Measurements from ENCODE around the gene ATP5F1C. TPM values are rescaled to one million over a fixed set of nuclear protein-coding genes. Genes with fewer than 3 reads are reported as not detected.
"Not testable (repeated sequence)": the region's sequence is repeated elsewhere in the genome, so short reads cannot be mapped to it uniquely, and the experiment has no call there.

Gene ATP5F1C
- total and polyA plus RNA-seq, 10 donors: 158 to 275 (median 187) TPM

GRCh38 chr10:7810443-7810842, 22.5 kb downstream of the ATP5F1C start:
- Histone ChIP-seq H3K4me3 (no peak overlapping the region), H3K9me3 (no peaks in the 10 kb centered on the region), H3K4me1 (no peaks in the 10 kb centered on the region), H3K27me3 (replicated peaks in 1 of 7) (no peaks in the 10 kb centered on the region), H3K27ac (no peak overlapping the region), H3K36me3 (peaks cover 0 to 41% (median 28%) of the 10 kb centered on the region in 6 donors)
- no peak for DNase-seq
- 85 to 88% (median 87%) methylated on average over 7 of the region's 7 CpGs for WGBS, 5 donors
- intact Hi-C loops (cut with DNase I; ENCODE audit: low total_unique reads): no loop called here
- TF ChIP-seq POLR2AphosphoS5 (IDR thresholded peaks at IDR 0.05) (no peak), CTCF (IDR thresholded peaks at IDR 0.05 in 8 of 11, conservative IDR thresholded peaks at IDR 0.05 in 3 of 11) (no peak), POLR2A (IDR thresholded peaks at IDR 0.05) (no peak)

- WGBS, 5 donors: 89 to 95% (median 92%) methylated on average over 5 of the region's 5 CpGs
- H3K27ac ChIP-seq: no peak overlapping the region
- no peaks in the 10 kb centered on the region for H3K27me3 ChIP-seq (replicated peaks in 1 of 7)
- TF ChIP-seq CTCF (IDR thresholded peaks at IDR 0.05 in 8 of 11, conservative IDR thresholded peaks at IDR 0.05 in 3 of 11): no peak
- no peak for TF ChIP-seq POLR2AphosphoS5 (IDR thresholded peaks at IDR 0.05)
- TF ChIP-seq POLR2A (IDR thresholded peaks at IDR 0.05): no peak
- no peak overlapping the region for H3K4me3 ChIP-seq
- peaks cover 0 to 35% (median 25%) of the 10 kb centered on the region in 6 donors for H3K36me3 ChIP-seq
- no peaks in the 10 kb centered on the region for H3K4me1 ChIP-seq
- intact Hi-C loops (cut with DNase I; ENCODE audit: low total_unique reads): no loop called here
- DNase-seq: no peak
- H3K9me3 ChIP-seq: no peaks in the 10 kb centered on the region
Observed at GRCh38 chr10:7811000-7811399, 23.0 kb downstream of the ATP5F1C start.

GRCh38 chr10:7811743-7812142, 23.8 kb downstream of the ATP5F1C start:
- H3K27me3 ChIP-seq (replicated peaks in 1 of 7); H3K27ac ChIP-seq; DNase-seq; H3K4me1 ChIP-seq; H3K4me3 ChIP-seq; intact Hi-C loops (cut with DNase I; ENCODE audit: low total_unique reads); H3K9me3 ChIP-seq: not testable (repeated sequence)
- peaks cover 0 to 28% (median 20%) of the 10 kb centered on the region in 6 donors for H3K36me3 ChIP-seq
- WGBS, 5 donors: 76 to 85% (median 79%) methylated on average over 7 of the region's 7 CpGs

DNA sequence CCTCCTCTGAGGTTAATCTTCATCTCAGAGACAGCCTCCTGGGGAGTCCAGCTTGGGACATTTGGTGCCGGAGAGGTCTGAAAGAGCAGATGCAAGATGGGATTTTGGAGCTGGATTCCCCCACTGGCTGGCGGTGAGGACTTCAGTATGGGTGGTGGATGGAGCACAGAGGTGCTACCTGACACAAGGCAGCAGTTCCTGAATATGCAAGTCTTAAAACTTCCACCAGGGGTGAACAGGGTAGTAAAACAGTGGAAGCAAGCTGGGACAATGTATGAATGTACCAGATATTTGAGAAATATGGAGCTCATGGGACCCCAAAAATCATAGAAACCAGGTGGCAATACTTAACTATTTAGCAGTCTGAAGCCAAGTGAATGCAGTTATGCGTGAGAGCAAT, 25.5 kb downstream of the ATP5F1C start:
- H3K9me3 ChIP-seq: no peaks in the 10 kb centered on the region

More for the DNA sequence above, 25.5 kb downstream of the ATP5F1C start:
- Histone ChIP-seq H3K27me3 (replicated peaks in 1 of 7) (no peaks in the 10 kb centered on the region), H3K4me1 (peaks cover 0 to 8% (median 8%) of the 10 kb centered on the region in 6 donors), H3K27ac (no peak overlapping the region), H3K36me3 (peaks cover 0 to 10% (median 3%) of the 10 kb centered on the region in 6 donors), H3K4me3 (no peak overlapping the region)
- DNase-seq: no peak
- intact Hi-C loops (cut with DNase I; ENCODE audit: low total_unique reads): no loop called here
- no peak for TF ChIP-seq POLR2AphosphoS5 (IDR thresholded peaks at IDR 0.05)
- TF ChIP-seq CTCF (IDR thresholded peaks at IDR 0.05 in 8 of 11, conservative IDR thresholded peaks at IDR 0.05 in 3 of 11): no peak
- TF ChIP-seq POLR2A (IDR thresholded peaks at IDR 0.05): no peak
- WGBS, 5 donors: 69 to 93% (median 75%) methylated on average over 3 of the region's 3 CpGs

Measured in spleen (tissue), 11 donors.